B cell (primary cell): ENCODE measurements around the gene GARIN5A. TPM values are rescaled to one million over a fixed set of nuclear protein-coding genes. Genes with fewer than 3 reads are reported as not detected.

Experiments used
- ATAC-seq: fragments of 200-7000 bp; cut with Tn5 transposase; one replicate; pipeline ENCODE4 v1.10.0; 2021; ENCODE audit warnings: low read depth, mild to moderate bottlenecking, moderate number of reproducible peaks, moderate library complexity
- CTCF ChIA-PET: fragments of 350-600 bp; sonication (Branson Sonifier 250); formaldehyde crosslinking; loops from one replicate; lab custom pipeline; 2021; ENCODE audit warnings: antibody characterized with exemption, inconsistent platforms; lab: Charles Lee
- POLR2A ChIA-PET: fragments of 350-600 bp; sonication (Branson Sonifier 250); formaldehyde crosslinking; loops from one replicate; lab custom pipeline; 2021; ENCODE audit warnings: antibody characterized with exemption; lab: Charles Lee
- DNase-seq: peaks from one replicate; pipeline ENCODE4 v3.0.0; 2013
- H2AFZ ChIP-seq: 2 replicates; pipeline ENCODE4 v1.6.1; 2012; ENCODE audit warnings: mild to moderate bottlenecking, low read depth, low read length; ENCODE audit not compliant: insufficient read depth, poor library complexity, severe bottlenecking
- H3K27ac ChIP-seq, 2 donors: 1 replicate in 1 of 2; 2 replicates in 1 of 2; pipeline ENCODE4 v1.5.1; 2012 to 2013; ENCODE audit warnings: low read length in 2 of 2, mild to moderate bottlenecking in 2 of 2, moderate library complexity in 1 of 2
- H3K27me3 ChIP-seq, 4 experiments: fragments of 200-600 bp in 1 of 4; sonication (generic) in 1 of 4; replicated peaks in 1 of 4; 1 replicate in 2 of 4; 2 replicates in 2 of 4; pipeline versions ENCODE4 v1.6.1 to v1.7.0; 2013 to 2016; ENCODE audit warnings: low read length in 3 of 4, mild to moderate bottlenecking in 2 of 4, mixed read lengths in 1 of 4, moderate library complexity in 1 of 4; ENCODE audit not compliant: insufficient read depth in 4 of 4, control insufficient read depth in 3 of 4; ENCODE audit errors: control extremely low read depth in 1 of 4
- H3K36me3 ChIP-seq, 2 experiments: replicated peaks in 1 of 2; 1 replicate in 1 of 2; 2 replicates in 1 of 2; pipeline versions ENCODE4 v1.6.1 to v1.7.1; 2013; ENCODE audit warnings: low read length in 1 of 2; ENCODE audit not compliant: insufficient read depth in 2 of 2, control insufficient read depth in 1 of 2; ENCODE audit errors: control extremely low read depth in 1 of 2, extremely low read depth in 1 of 2
- H3K4me1 ChIP-seq, 2 donors: fragments of 200-600 bp in 1 of 2; sonication (generic) in 1 of 2; 1 replicate in 1 of 2; 2 replicates in 1 of 2; pipeline versions ENCODE4 v1.5.1 to v1.6.1; 2013 to 2017; ENCODE audit warnings: low read length in 2 of 2; ENCODE audit not compliant: control insufficient read depth in 2 of 2, insufficient read depth in 2 of 2
- H3K4me2 ChIP-seq: replicated peaks from 2 replicates; pipeline ENCODE3; 2012; ENCODE audit warnings: mild to moderate bottlenecking, low read depth, low read length; ENCODE audit not compliant: poor library complexity, severe bottlenecking
- H3K4me3 ChIP-seq, 5 experiments: fragments of 200-600 bp in 1 of 5; sonication (generic) in 1 of 5; 1 replicate in 3 of 5; 2 replicates in 2 of 5; pipeline versions ENCODE4 v1.5.1 to v1.7.0; 2011 to 2016; ENCODE audit warnings: low read length in 4 of 5, mild to moderate bottlenecking in 4 of 5, low read depth in 2 of 5, control low read depth in 1 of 5, moderate library complexity in 1 of 5; ENCODE audit not compliant: insufficient read depth in 1 of 5; ENCODE audit errors: control extremely low read depth in 1 of 5, extremely low read depth in 1 of 5
- H3K79me2 ChIP-seq: fragments of 200-600 bp; sonication (generic); one replicate; pipeline ENCODE4 v1.6.0; 2016; ENCODE audit warnings: low read length; ENCODE audit not compliant: control insufficient read depth, insufficient read depth
- H3K9ac ChIP-seq: fragments of 200-600 bp; sonication (generic); 2 replicates; pipeline ENCODE4 v1.6.1; 2017; ENCODE audit warnings: mild to moderate bottlenecking, low read length, moderate library complexity
- H3K9me3 ChIP-seq, 3 donors: one replicate each; pipeline versions ENCODE4 v1.6.1 to v1.7.1; 2013; ENCODE audit warnings: low read length in 2 of 3; ENCODE audit not compliant: control insufficient read depth in 2 of 3, insufficient read depth in 1 of 3; ENCODE audit errors: control extremely low read depth in 1 of 3
- H4K20me1 ChIP-seq: 2 replicates; pipeline ENCODE4 v1.6.0; 2012; ENCODE audit warnings: mild to moderate bottlenecking, low read length; ENCODE audit not compliant: insufficient read depth, control insufficient read depth, poor library complexity, severe bottlenecking
- H3K27ac Mint-ChIP-seq: one replicate; pipeline ENCODE4 v1.8.0; 2021; ENCODE audit warnings: mixed read lengths
- H3K27me3 Mint-ChIP-seq: one replicate; pipeline ENCODE4 v1.8.0; 2021; ENCODE audit warnings: mixed read lengths
- H3K4me1 Mint-ChIP-seq: one replicate; pipeline ENCODE4 v1.8.0; 2021; ENCODE audit warnings: mixed read lengths
- H3K4me3 Mint-ChIP-seq: one replicate; pipeline ENCODE4 v1.8.0; 2021; ENCODE audit warnings: mixed read lengths
- H3K9me3 Mint-ChIP-seq: one replicate; pipeline ENCODE4 v1.8.0; 2022; ENCODE audit warnings: mixed read lengths; ENCODE audit not compliant: insufficient read depth
- CTCF ChIP-seq: fragments of 200-600 bp; IDR thresholded peaks from one replicate; pipeline ENCODE4 v1.8.0; 2022; ENCODE audit warnings: antibody characterized with exemption, mild to moderate bottlenecking
- EZH2 ChIP-seq: IDR thresholded peaks from 2 replicates; pipeline ENCODE4 v1.6.1; 2012; ENCODE audit warnings: borderline replicate concordance, low read depth, mild to moderate bottlenecking, moderate library complexity, low read length; ENCODE audit not compliant: insufficient read depth, poor library complexity, severe bottlenecking
- WGBS: methylation state at CpG from one replicate; pipeline ENCODE4 v1.1.5; 2013; ENCODE audit warnings: missing lambda C conversion rate; ENCODE audit not compliant: insufficient coverage; 5-methylcytosine and 5-hydroxymethylcytosine counted together
- intact Hi-C: fragments of 100-400 bp; cut with micrococcal nuclease; formaldehyde crosslinking; loops from one replicate; pipeline ENCODE4 v1.10.0; 2022
- polyA plus RNA-seq: library from polyadenylated mRNA; depleted of rRNA; stranded (reverse); fragments of >200 nt; gene quantifications from 2 replicates; pipeline ENCODE4 v1.2.3, GENCODE V29; 2012
- total RNA-seq, 2 donors: library from RNA; stranded (reverse); fragments of 120-200 nt in 1 of 2; gene quantifications; 1 replicate in 1 of 2; 2 replicates in 1 of 2; pipeline versions ENCODE4 v1.2.3 to v1.2.4, GENCODE V29; 2013 to 2022

Gene GARIN5A
- total and polyA plus RNA-seq, 2 donors (not counting 1 experiment from before 2014, with no cell fraction given) = 0.22 to 0.34 TPM

DNA sequence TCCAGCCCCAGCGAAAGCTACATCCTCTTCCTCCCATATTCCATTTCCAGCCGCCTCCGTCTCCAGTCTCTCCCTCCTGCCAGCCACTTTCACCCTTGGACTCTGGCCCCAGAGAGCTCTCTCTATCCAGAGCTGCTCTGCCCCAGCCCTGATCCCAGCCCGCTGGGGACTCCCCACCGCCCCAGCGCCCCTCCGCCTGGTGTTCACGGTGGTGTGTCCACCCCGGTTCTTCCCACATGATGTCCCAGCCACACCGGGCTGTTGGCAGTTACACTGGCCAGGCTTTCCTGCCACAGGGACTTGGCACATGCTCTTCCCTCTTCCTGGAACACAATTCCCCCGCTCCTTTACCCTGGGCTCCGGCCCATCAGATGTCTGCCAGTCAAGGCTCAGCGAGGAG is 11.6 kb downstream of the GARIN5A start:
- Histone ChIP-seq H2AFZ (no peak overlapping the region), H3K79me2 (no peaks in the 10 kb centered on the region), H4K20me1 (no peaks in the 10 kb centered on the region), H3K9me3 (no peaks in the 10 kb centered on the region), H3K27me3 (no peaks in the 10 kb centered on the region), H3K27ac (no peak overlapping the region), H3K4me3 (no peak overlapping the region), H3K36me3 (no peaks in the 10 kb centered on the region), H3K9ac (no peak overlapping the region), H3K4me1 (peaks cover 15 to 16% of the 10 kb centered on the region in 2 donors), H3K4me2 (no peak overlapping the region)
- DNase-seq (no peak), ATAC-seq (no peak)
- no peak for TF ChIP-seq EZH2
- no peak for TF ChIP-seq CTCF
- WGBS = 96% methylated on average over 12 of the region's 13 CpGs
- peaks cover 3% of the 10 kb centered on the region for H3K27me3 Mint-ChIP-seq
- H3K4me1 Mint-ChIP-seq = peaks cover 13% of the 10 kb centered on the region
- no peak overlapping the region for H3K27ac Mint-ChIP-seq
- H3K9me3 Mint-ChIP-seq = no peaks in the 10 kb centered on the region
- ChIA-PET CTCF (interaction anchor here (1.3 kb wide), 1 partner anchor 53 kb away, joined by 3 read pairs; no protein-coding TSS in a partner anchor), POLR2A (no interaction called here)
- H3K4me3 Mint-ChIP-seq = no peak overlapping the region
- intact Hi-C loops = no loop called here

DNA sequence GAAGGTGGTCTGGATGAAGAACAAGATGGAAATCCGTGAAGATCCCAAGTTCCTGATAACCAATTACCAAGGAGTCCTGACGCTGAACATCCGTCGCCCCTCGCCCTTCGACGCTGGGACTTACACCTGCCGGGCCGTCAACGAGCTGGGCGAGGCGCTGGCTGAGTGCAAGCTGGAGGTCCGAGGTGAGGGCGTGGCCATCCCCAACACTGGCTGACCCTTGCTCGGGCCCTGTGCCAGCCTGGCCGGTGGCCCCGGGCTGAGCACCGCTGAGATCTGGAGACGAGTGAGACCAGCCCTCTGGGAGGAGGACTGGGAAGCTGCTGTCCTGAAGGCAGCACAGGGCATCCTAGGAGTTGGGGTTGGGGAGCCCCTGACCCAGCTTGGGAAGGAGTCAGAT is 12.3 kb downstream of the GARIN5A start:
- CTCF ChIA-PET = interaction anchor here (0.7 to 1.2 kb wide), 2 partner anchors 52 to 107 kb away, joined by 3 to 5 read pairs; no protein-coding TSS in a partner anchor
- Histone ChIP-seq H3K27me3 (no peaks in the 10 kb centered on the region), H3K36me3 (no peaks in the 10 kb centered on the region), H3K79me2 (no peaks in the 10 kb centered on the region), H4K20me1 (no peaks in the 10 kb centered on the region), H3K9me3 (no peaks in the 10 kb centered on the region), H3K4me3 (no peak overlapping the region), H3K9ac (no peak overlapping the region), H2AFZ (no peak overlapping the region), H3K27ac (no peak overlapping the region), H3K4me1 (peaks cover 21 to 22% of the 10 kb centered on the region in 2 donors), H3K4me2 (no peak overlapping the region)
- peaks cover 17% of the 10 kb centered on the region for H3K4me1 Mint-ChIP-seq
- no peak for DNase-seq
- TF ChIP-seq EZH2 (no peak), CTCF (no peak)
- no peak overlapping the region for H3K4me3 Mint-ChIP-seq
- ATAC-seq = no peak
- intact Hi-C loops = no loop called here
- peaks cover 3% of the 10 kb centered on the region for H3K27me3 Mint-ChIP-seq
- H3K9me3 Mint-ChIP-seq = no peaks in the 10 kb centered on the region
- POLR2A ChIA-PET = interaction anchor here (0.7 kb wide), 1 partner anchor 52 kb away, joined by 4 read pairs; no protein-coding TSS in a partner anchor
- WGBS = 95% methylated on average over 18 of the region's 19 CpGs
- no peak overlapping the region for H3K27ac Mint-ChIP-seq
